ENCODE measurements around the gene ZNF774.

DNA sequence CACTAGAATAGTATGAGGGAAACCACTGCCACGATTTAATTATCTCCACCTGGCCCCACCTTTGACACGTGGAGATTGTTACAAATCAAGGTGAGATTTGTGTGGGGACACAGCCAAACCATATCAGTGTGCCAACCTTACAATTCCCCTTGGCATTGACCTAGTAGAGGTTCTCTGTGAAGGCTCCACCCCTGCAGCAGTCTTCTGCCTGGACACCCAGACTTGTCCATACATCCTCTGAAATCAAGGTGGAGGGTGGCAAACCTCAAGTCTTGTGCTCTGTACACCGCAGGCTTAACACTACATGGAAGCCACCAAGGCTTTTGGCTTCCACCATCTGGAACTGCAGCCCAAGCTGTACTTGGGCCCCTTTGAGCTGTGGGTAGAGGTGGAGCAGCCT lies 27.2 kb downstream of the ZNF774 start:
- TF ChIP-seq EZH2 (IDR thresholded peaks at IDR 0.05; ENCODE audit: insufficient read depth, poor library complexity, severe bottlenecking) (no peak), EZH2phosphoT487 (IDR thresholded peaks at IDR 0.05; ENCODE audit: insufficient read depth, low read depth) (no peak)

Data from GM23248 (cell line).